Left lung (tissue), 10 donors: ENCODE measurements around the gene AFAP1L2. TPM values are rescaled to one million over a fixed set of nuclear protein-coding genes. Genes with fewer than 3 reads are reported as not detected.
A peak's percentile ranks its signal among the peaks of the same experiment; 100 is the strongest.

Experiments
- ATAC-seq: fragments of 200-7000 bp; cut with Tn5 transposase; one replicate; pipeline ENCODE4 v1.9.1; 2020; ENCODE audit warnings: moderate library complexity
- DNase-seq, 4 donors: peaks; one replicate each; pipeline ENCODE4 v3.0.0-alpha.2; 2013 to 2020
- H3K27ac ChIP-seq, 2 donors: fragments of 200-600 bp; sonication (generic) in 1 of 2; one replicate each; pipeline versions ENCODE4 v1.5.0 to v1.8.0; 2020 to 2021
- H3K27me3 ChIP-seq, 2 donors: fragments of 200-600 bp; sonication (generic) in 1 of 2; one replicate each; pipeline versions ENCODE4 v1.5.0 to v1.8.0; 2020 to 2021
- H3K36me3 ChIP-seq, 2 donors: fragments of 200-600 bp; sonication (generic) in 1 of 2; one replicate each; pipeline versions ENCODE4 v1.5.0 to v1.8.0; 2020 to 2021
- H3K4me1 ChIP-seq, 2 donors: fragments of 200-600 bp; one replicate each; pipeline ENCODE4 v1.8.0; 2021
- H3K4me3 ChIP-seq, 2 donors: fragments of 200-600 bp; sonication (generic) in 1 of 2; one replicate each; pipeline versions ENCODE4 v1.5.0 to v1.8.0; 2020 to 2021; ENCODE audit warnings: mild to moderate bottlenecking in 1 of 2
- H3K9me3 ChIP-seq, 2 donors: fragments of 200-600 bp; sonication (generic) in 1 of 2; one replicate each; pipeline versions ENCODE4 v1.5.0 to v1.8.0; 2020 to 2021
- CTCF ChIP-seq, 2 donors: fragments of 200-600 bp; sonication (generic) in 1 of 2; IDR thresholded peaks; one replicate each; pipeline versions ENCODE4 v1.5.0 to v1.8.0; 2021; ENCODE audit warnings: antibody characterized with exemption in 2 of 2
- intact Hi-C, 2 donors: fragments of 100-400 bp; cut with DNase I; formaldehyde crosslinking; loops; one replicate each; pipeline versions ENCODE4 v1.11.2 to v1.14.2; 2022
- polyA plus RNA-seq, 6 donors: library from polyadenylated mRNA; unstranded; fragments of 120-200 nt; gene quantifications; one replicate each; pipeline ENCODE4 v1.2.1, GENCODE V29; 2013; ENCODE audit not compliant: insufficient read length in 6 of 6
- total RNA-seq, 2 donors: library from RNA; stranded (reverse); fragmentation: NEBNext Ultra II Directional; extraction: Animal tissue kit (Norgen Biotek cat#: 25700); gene quantifications; one replicate each; pipeline ENCODE4 v1.2.1, GENCODE V29; 2021
- donor health status: DM: no; HTN: yes; CAD: no.
- donor health status: DM: no; HTN: no; CAD: no.

AFAP1L2 gene
- total and polyA plus RNA-seq, 8 donors, result 6.4 to 43.3 (median 33.2) TPM

GRCh38 chr10:114347241-114347640, 57.1 kb downstream of the AFAP1L2 start:
- ATAC-seq, result peak; percentile 18
- H3K27ac ChIP-seq, result no peak overlapping the region
- H3K4me1 ChIP-seq, result peaks cover 0 to 4% of the 10 kb centered on the region in 2 donors
- H3K4me3 ChIP-seq, result no peak overlapping the region
- no peak for DNase-seq
- no peaks in the 10 kb centered on the region for H3K36me3 ChIP-seq
- intact Hi-C loops, result no loop called here
- TF ChIP-seq CTCF (IDR thresholded peaks at IDR 0.05), result no peak
- no peaks in the 10 kb centered on the region for H3K27me3 ChIP-seq
- H3K9me3 ChIP-seq, result no peaks in the 10 kb centered on the region

- TF ChIP-seq CTCF (IDR thresholded peaks at IDR 0.05), result no peak
- ATAC-seq (no peak), DNase-seq (no peak)
- no peaks in the 10 kb centered on the region for H3K9me3 ChIP-seq
- no peaks in the 10 kb centered on the region for H3K36me3 ChIP-seq
- H3K4me3 ChIP-seq, result no peak overlapping the region
- no peak overlapping the region for H3K27ac ChIP-seq
- no peaks in the 10 kb centered on the region for H3K27me3 ChIP-seq
- peaks cover 0 to 4% of the 10 kb centered on the region in 2 donors for H3K4me1 ChIP-seq
- intact Hi-C loops, result no loop called here
Measured at GRCh38 chr10:114346176-114347031, 57.9 kb downstream of the AFAP1L2 start.

GRCh38 chr10:114345701-114346100, 58.6 kb downstream of the AFAP1L2 start:
- Histone ChIP-seq H3K4me3 (no peak overlapping the region), H3K27ac (no peak overlapping the region), H3K27me3 (no peaks in the 10 kb centered on the region), H3K36me3 (no peaks in the 10 kb centered on the region), H3K4me1 (peaks cover 0 to 4% of the 10 kb centered on the region in 2 donors), H3K9me3 (no peaks in the 10 kb centered on the region)
- no peak for ATAC-seq
- DNase-seq, result no peak
- no peak for TF ChIP-seq CTCF (IDR thresholded peaks at IDR 0.05)
- intact Hi-C loops, result no loop called here

- intact Hi-C loops, result no loop called here
- TF ChIP-seq CTCF (IDR thresholded peaks at IDR 0.05), result no peak
Measured at GRCh38 chr10:114343623-114344505, 60.4 kb downstream of the AFAP1L2 start.

GRCh38 chr10:114342976-114343375, 61.3 kb downstream of the AFAP1L2 start:
- intact Hi-C loops, result no loop called here
- H3K27ac ChIP-seq, result no peak overlapping the region

More at GRCh38 chr10:114343623-114344505, 60.4 kb downstream of the AFAP1L2 start:
- Histone ChIP-seq H3K27me3 (no peaks in the 10 kb centered on the region), H3K36me3 (no peaks in the 10 kb centered on the region), H3K27ac (peak overlapping the region in 1 of 2 donors; percentile 15), H3K9me3 (no peaks in the 10 kb centered on the region), H3K4me3 (no peak overlapping the region), H3K4me1 (no peaks in the 10 kb centered on the region)
- ATAC-seq (no peak), DNase-seq (peak in 1 of 4 donors; percentile 37)

More at GRCh38 chr10:114342976-114343375, 61.3 kb downstream of the AFAP1L2 start:
- DNase-seq (no peak), ATAC-seq (no peak)
- no peaks in the 10 kb centered on the region for H3K36me3 ChIP-seq
- H3K4me3 ChIP-seq, result no peak overlapping the region
- no peak for TF ChIP-seq CTCF (IDR thresholded peaks at IDR 0.05)
- no peaks in the 10 kb centered on the region for H3K27me3 ChIP-seq
- no peaks in the 10 kb centered on the region for H3K9me3 ChIP-seq
- H3K4me1 ChIP-seq, result no peaks in the 10 kb centered on the region
